Kidney epithelial cell (primary cell): ENCODE measurements around the gene ADAMTS20. TPM values are rescaled to one million over a fixed set of nuclear protein-coding genes. Genes with fewer than 3 reads are reported as not detected.

Experiments
- DNase-seq: peaks from one replicate; pipeline ENCODE4 v3.0.0-alpha.2; 2010; ENCODE audit warnings: low read depth
- H3K27me3 ChIP-seq: 2 replicates; pipeline ENCODE4 v1.6.0; 2011; ENCODE audit warnings: low read length; ENCODE audit not compliant: control insufficient read depth, insufficient read depth
- H3K36me3 ChIP-seq: 2 replicates; pipeline ENCODE4 v1.5.1; 2011; ENCODE audit warnings: low read length; ENCODE audit not compliant: control insufficient read depth, insufficient read depth
- H3K4me3 ChIP-seq: 2 replicates; pipeline ENCODE4 v1.5.1; 2011; ENCODE audit warnings: low read depth, mild to moderate bottlenecking, control low read depth, low read length
- CTCF ChIP-seq: IDR thresholded peaks from 2 replicates; pipeline ENCODE4 v1.5.1; 2011; ENCODE audit warnings: mild to moderate bottlenecking, moderate library complexity, low read length, control low read depth, inconsistent platforms; ENCODE audit not compliant: insufficient read depth, poor library complexity, severe bottlenecking
- total RNA-seq: library from RNA; depleted of rRNA; stranded (reverse); fragments of >200 nt; gene quantifications from 2 replicates; pipeline ENCODE4 v1.2.3, GENCODE V29; 2015

Gene ADAMTS20
- total RNA-seq, 1 donor from 2014 or later = 0.33 TPM

- Histone ChIP-seq H3K4me3 (no peak overlapping the region), H3K27me3 (no peaks in the 10 kb centered on the region), H3K36me3 (no peaks in the 10 kb centered on the region)
- peak; percentile 73 for TF ChIP-seq CTCF
- DNase-seq = peak; percentile 37
These were observed 213.0 kb downstream of the ADAMTS20 start for GRCh38 chr12:43338848-43339526.

GRCh38 chr12:43337571-43338444, 214.2 kb downstream of the ADAMTS20 start:
- peak; percentile 43 for DNase-seq
- no peaks in the 10 kb centered on the region for H3K27me3 ChIP-seq
- no peaks in the 10 kb centered on the region for H3K36me3 ChIP-seq
- H3K4me3 ChIP-seq = no peak overlapping the region
- no peak for TF ChIP-seq CTCF

DNA sequence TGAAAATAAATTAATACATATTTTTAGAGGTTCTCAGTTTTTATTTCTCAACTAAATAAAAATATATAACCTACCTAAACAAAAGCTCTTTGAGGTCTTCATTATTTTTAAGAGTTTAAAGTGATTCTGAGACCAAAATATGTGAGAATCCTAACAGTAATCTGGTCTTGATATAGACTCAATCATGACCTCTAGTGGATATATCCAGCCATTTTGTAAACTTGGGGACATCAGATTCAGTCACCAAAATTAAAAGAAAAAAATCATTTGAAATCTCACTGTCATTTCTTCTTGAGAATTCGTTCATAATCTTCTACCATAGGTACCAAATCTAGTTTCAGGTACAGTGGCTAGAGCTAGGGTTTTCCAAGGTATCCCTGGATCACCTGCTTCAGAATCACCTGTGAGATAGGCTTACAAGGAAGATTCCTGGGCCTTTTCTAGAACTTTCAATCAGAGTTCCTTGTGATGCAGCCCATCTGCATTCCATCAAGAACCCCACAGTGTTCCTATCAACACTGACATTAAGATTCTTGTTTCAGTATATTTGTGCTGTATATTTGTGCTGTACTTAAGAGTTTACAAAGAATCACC, 214.9 kb downstream of the ADAMTS20 start:
- peak; percentile 18 for DNase-seq
- peak; percentile 50 for TF ChIP-seq CTCF

GRCh38 chr12:43333644-43334043, 218.4 kb downstream of the ADAMTS20 start:
- no peak overlapping the region for H3K4me3 ChIP-seq
- no peaks in the 10 kb centered on the region for H3K27me3 ChIP-seq
- DNase-seq = no peak
- no peak for TF ChIP-seq CTCF
- no peaks in the 10 kb centered on the region for H3K36me3 ChIP-seq

More for the DNA sequence above, 214.9 kb downstream of the ADAMTS20 start:
- H3K4me3 ChIP-seq = no peak overlapping the region
- H3K36me3 ChIP-seq = no peaks in the 10 kb centered on the region
- no peaks in the 10 kb centered on the region for H3K27me3 ChIP-seq

- no peaks in the 10 kb centered on the region for H3K36me3 ChIP-seq
- no peak for TF ChIP-seq CTCF
- H3K27me3 ChIP-seq = no peaks in the 10 kb centered on the region
- DNase-seq = no peak
- no peak overlapping the region for H3K4me3 ChIP-seq
These were observed 218.9 kb downstream of the ADAMTS20 start for GRCh38 chr12:43332977-43333640.
